Measurements from ENCODE around the gene TTBK1.

TTBK1 gene

DNA sequence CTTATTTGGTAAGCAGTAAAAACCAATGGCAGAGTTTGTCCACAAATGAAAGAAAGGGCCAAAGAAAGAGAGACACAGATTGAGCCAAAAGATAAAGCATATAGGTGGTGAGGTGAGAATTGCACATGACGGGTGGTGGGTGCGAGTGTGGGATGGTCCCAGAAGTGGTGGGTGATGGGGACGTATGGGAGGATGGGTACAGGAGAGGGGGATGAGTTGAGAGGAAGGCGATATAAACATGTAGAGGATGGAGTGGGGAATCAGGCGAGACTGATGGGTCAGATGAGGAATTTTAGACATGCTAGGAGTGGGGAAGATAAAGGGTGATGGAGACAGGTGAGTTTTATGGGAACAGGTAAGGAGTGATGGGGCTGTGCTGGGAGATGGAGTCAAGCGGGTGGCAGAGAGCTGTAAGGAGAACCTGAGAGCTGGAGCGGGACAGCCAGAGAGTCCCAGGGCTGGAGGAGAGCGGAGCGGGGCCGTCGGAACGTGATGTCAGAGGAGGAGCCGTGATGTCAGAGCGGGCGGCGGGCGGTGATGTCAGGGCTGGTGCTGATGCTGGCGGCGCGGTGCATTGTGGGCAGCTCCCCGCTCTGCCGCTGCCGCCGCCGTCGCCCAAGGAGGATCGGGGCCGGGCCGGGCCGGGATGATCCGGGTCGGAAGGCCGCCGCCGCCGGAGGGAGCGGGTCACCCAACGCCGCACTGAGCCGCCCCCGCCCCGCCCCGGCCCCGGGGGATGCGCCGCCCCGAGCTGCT lies at the start of gene TTBK1:
Gene TTBK1, plus strand, starts transcription at position 574 of the 756 bp plus-strand sequence. CDS start 3,180 bp downstream, outside the sequence.
- no peak for DNase-seq (ENCODE audit: low read depth in 2 of 2, low spot score in 1 of 2)

DNA sequence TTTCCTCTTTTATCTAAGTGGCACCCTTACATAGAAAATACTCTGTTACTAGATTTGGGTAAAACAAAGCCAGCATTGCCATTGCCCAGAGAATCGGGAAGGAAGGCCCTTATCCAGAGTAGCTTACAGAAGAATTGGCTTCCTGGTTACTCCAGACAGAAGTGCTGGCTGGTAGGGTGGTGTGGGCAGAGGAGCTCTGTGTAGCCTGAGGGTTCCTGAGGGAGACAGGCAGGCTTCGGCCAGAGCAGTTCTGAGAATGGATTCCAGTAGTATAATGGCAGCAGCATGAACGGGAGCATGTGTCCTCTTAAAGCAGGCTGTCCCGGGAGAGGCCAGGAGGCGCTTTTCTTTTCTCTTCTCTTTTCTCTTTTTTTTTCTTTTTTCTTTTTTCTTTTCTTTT lies 49.4 kb upstream of the TTBK1 start:
- DNase-seq (ENCODE audit: low read depth in 2 of 2, low spot score in 1 of 2) = no peak

DNA sequence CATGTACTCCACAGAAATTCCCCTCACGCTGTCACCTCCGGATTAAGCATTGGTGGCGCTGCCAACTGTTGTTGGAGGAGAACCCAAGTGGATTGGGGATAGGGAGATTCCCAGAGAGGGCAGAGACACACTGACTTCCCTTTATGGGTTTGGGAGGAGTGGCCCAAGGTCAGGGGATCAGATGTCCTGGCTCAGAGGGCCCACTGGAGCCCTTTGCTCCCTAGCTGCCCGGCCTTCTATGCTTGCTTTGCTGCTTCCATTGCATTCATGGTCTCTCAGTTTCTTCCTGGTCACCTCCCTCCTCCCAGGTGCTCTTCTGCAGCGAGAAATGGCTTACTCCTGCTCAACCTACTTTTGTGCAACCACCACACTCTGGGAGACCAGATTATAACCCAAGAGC lies 46.9 kb upstream of the TTBK1 start:
- no peak for DNase-seq (ENCODE audit: low read depth in 2 of 2, low spot score in 1 of 2)

DNA sequence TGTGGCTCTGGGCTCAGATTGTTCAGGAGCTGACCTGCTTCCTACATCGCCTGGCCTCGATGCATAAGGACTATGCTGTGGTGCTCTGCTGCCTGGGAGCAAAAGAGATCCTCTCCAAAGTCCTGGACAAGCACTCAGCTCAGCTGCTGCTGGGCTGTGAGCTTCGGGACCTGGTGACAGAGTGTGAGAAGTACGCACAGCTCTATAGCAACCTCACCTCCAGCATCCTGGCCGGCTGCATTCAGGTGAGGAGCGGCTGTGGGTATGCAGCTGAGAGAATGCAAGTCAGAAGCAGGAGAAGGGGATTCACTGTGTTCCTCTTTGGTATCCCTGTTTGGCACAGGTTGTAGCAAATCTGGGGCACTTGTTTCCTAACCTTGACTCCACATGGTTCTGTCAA lies 43.4 kb upstream of the TTBK1 start:
- DNase-seq (ENCODE audit: low read depth in 2 of 2, low spot score in 1 of 2) = no peak

DNA sequence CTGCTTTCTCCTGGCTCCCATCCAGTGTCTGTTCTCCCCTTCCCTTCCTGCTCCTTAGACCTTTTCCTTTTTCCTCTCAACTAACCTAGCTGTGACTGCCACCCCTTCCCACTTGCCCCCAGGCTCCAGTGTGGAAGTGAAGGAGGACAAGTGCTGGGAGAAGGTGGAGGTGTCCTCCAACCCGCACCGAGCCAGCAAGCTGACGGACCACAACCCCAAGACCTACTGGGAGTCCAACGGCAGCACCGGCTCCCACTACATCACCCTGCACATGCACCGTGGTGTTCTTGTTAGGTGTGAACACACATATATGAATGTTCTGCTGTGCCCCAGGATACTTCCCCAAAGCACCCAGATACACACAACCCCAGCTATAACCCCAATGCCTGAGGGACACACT lies 42.7 kb upstream of the TTBK1 start:
- DNase-seq (ENCODE audit: low read depth in 2 of 2, low spot score in 1 of 2) = no peak

DNA sequence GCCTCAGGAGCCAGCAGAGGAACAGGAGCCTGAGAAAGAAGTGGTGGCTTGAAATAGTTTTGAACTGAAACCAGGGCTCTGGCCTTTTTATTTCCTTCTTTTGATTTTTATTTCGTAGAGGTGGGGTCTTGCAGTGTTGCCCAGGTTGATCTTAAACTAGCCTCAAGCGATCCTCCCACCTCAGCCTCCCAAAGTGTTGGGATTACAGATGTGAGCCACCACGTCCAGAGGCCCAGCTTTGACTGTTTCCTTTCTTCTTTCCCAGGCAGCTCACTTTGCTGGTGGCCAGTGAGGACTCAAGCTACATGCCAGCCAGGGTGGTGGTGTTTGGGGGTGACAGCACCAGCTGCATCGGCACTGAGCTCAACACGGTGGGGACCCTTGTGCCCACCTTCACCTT lies 40.8 kb upstream of the TTBK1 start:
- DNase-seq (ENCODE audit: low read depth in 2 of 2, low spot score in 1 of 2) = no peak

DNA sequence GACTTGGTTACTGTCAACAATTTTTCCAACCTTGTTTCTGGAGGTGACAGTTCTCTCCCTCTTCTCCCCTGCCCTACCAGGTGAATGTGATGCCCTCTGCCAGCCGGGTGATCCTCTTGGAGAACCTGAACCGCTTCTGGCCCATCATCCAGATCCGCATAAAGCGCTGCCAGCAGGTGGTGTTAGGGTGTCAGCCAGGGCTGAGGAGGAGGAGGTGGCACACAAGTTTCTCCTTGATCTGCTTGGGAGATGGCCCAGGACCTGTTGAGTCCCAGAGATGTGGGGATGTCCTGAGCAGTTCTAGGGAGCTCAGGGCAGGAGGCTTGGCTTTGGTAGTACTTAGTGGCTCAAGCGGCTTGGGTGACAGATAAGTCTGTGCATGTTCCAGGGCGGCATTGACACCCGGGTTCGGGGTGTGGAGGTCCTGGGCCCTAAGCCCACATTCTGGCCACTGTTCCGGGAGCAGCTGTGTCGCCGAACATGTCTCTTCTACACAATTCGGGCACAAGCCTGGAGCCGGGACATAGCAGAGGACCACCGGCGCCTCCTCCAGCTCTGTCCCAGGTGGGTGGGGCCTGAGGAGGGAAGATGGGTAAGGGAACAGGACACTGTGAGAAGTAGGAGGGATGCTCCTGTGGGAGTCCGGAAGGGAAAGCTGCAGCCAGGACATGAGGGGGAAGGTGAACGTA lies 40.1 kb upstream of the TTBK1 start:
- no peak for DNase-seq (ENCODE audit: low read depth in 2 of 2, low spot score in 1 of 2)

DNA sequence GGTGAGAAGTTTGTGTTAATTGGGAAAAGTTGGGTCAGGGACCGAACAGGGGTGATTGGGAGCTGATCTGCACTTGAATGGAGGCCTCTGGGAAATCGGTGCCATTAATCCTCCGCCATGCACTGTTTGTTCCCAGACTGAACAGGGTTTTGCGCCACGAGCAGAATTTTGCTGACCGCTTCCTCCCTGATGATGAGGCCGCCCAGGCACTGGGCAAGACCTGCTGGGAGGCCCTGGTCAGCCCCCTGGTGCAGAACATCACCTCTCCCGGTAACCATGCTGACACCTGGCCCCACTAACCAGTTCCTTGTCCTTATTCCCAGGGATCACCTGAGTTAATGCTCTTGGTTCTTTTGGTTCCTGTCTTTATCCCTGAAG lies 39.6 kb upstream of the TTBK1 start:
- no peak for DNase-seq (ENCODE audit: low read depth in 2 of 2, low spot score in 1 of 2)

DNA sequence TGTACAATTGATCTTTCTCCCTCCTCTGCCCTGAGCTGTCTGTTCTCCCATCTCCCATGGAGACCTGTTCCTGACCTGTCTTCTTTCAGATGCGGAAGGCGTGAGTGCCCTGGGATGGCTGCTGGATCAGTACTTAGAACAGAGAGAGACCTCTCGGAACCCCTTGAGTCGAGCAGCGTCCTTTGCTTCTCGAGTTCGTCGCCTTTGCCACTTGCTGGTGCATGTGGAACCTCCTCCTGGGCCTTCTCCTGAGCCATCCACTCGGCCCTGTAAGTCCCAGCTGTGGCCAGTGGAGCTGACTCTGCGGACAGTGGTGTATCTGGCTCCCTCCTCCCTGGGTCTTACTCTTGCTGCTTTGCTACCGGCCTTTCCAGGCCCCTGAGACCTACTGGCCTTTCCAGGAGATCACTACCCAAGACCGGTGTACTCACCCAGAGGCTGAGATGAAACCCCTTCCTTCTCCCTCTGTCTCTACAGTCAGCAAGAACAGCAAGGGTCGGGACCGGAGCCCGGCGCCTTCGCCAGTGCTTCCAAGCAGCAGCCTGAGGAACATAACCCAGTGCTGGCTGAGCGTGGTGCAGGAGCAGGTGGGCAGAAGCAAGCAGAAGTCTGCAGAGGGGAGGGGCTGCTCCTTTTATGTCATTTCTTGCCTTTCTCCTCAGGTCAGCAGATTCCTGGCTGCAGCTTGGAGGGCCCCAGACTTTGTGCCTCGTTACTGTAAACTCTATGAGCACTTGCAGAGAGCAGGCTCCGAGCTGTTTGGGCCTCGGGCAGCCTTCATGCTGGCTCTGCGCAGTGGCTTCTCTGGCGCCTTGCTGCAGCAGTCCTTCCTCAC lies 38.8 kb upstream of the TTBK1 start:
- DNase-seq (ENCODE audit: low read depth in 2 of 2, low spot score in 1 of 2) = no peak

DNA sequence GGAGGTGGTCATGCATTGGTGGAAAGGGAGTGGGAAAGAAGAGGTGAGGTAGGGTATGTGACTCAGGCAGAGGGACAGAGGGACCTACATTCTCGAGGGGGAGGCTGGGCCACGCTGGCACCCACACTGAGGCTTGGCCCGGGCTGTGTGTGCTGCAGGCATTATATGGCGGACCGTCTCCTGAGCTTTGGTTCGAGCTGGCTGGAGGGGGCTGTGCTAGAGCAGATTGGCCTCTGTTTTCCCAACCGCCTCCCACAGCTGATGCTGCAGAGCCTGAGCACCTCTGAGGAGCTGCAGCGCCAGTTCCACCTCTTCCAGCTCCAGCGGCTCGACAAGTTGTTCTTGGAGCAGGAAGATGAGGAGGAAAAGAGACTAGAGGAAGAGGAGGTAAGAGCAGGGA lies 37.4 kb upstream of the TTBK1 start:
- no peak for DNase-seq (ENCODE audit: low read depth in 2 of 2, low spot score in 1 of 2)

DNA sequence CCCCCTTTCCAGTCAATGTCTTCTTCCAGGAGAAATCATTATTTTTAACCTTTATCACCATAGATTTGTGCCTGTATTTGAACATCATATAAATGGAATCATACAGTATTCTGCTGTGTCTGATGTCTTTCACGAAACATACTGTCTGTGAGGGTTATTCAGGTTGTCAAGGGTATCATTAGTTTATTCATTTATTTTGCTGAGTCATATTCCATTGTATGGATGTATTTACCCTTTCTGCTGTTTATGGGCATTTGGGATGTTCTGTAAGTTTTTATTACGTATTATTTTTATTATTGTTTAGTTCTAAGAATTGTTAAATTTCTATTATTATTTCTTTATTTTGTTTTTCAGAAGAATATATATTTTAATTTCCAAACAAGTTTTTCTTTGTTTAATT lies 36.0 kb upstream of the TTBK1 start:
- DNase-seq (ENCODE audit: low read depth in 2 of 2, low spot score in 1 of 2) = no peak

DNA sequence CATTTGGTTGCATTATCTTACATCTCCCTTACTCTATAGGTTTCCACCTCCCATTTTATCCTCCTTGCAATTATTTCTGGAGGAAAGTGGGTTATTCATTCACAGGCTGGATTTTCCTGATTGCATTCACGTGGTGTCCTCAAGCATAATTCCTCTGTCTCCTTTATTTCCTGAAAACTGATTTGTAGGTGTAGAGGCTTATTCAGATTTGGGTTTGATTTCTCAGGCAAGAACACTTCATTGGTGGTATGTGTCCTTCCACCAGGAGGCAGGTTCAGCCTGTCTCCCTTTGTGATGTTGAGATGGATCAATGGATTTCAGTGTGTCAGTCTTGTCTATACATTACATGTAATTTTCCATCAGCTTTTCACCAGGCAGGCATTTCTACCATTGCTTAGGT lies 31.3 kb upstream of the TTBK1 start:
- no peak for DNase-seq (ENCODE audit: low read depth in 2 of 2, low spot score in 1 of 2)

DNA sequence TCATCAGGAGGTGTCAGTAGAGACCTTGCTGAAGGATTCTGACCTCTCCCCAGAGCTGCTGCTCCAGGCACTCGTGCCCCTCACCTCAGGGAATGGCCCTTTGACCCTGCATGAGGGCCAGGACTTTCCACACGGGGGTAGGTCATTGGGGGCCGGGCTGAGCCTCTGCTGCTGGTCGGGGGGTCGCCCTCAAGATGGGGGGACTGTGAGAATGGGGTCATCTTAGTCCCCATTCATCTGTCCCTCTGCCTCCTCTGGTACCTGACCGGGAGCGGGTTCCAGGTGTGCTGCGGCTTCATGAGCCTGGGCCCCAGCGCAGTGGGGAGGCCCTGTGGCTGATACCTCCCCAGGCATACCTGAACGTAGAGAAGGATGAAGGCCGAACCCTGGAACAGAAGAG lies 29.9 kb upstream of the TTBK1 start:
- no peak for DNase-seq (ENCODE audit: low read depth in 2 of 2, low spot score in 1 of 2)

DNA sequence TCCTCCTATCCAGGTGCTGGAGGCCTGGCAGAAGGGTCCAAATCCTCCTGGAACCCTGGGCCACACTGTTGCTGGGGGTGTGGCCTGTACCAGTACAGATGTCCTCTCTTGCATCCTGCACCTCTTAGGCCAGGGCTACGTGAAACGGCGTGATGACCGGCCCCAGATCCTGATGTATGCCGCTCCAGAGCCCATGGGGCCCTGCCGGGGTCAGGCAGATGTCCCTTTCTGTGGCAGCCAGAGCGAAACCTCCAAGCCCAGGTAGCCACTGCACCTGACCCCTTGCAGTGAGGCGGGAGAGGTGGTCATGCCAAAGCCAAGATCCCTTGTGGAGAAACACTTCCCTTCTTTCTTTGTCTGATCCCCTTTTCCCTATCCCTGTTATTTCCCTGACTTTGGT lies 28.2 kb upstream of the TTBK1 start:
- DNase-seq (ENCODE audit: low read depth in 2 of 2, low spot score in 1 of 2) = no peak

DNA sequence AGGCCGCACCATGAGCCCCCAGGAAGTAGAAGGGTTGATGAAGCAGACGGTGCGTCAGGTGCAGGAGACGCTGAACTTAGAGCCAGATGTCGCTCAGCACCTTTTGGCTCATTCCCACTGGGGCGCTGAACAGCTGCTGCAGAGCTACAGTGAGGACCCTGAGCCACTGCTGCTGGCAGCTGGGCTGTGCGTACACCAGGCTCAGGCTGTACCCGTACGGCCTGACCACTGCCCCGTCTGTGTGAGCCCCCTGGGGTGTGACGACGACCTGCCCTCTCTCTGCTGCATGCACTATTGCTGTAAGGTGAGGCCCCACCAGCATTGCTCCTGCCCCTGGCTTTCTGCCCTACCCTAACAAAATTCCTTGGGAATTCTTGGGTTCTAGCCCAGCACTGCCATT lies 27.1 kb upstream of the TTBK1 start:
- DNase-seq (ENCODE audit: low read depth in 2 of 2, low spot score in 1 of 2) = no peak

DNA sequence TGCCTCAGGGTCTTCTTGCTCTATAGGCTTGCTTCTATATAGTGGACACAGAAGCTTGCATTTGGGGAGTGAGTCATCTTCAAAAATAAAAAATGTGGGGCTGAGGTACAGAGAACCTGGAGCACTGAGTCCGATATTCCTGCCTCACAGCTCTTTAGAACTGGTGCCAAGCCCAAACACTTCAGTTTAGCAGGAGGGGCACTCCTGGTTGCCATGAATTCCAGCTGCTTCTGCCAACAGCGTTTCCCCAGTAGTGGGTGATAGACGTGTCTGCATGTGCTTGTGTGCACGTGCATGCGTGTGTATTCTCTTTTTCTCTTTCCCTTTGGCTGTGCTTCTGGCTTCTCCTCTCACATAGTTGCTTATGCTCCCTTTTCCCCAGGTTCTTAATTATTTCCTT lies 25.9 kb upstream of the TTBK1 start:
- no peak for DNase-seq (ENCODE audit: low read depth in 2 of 2, low spot score in 1 of 2)

DNA sequence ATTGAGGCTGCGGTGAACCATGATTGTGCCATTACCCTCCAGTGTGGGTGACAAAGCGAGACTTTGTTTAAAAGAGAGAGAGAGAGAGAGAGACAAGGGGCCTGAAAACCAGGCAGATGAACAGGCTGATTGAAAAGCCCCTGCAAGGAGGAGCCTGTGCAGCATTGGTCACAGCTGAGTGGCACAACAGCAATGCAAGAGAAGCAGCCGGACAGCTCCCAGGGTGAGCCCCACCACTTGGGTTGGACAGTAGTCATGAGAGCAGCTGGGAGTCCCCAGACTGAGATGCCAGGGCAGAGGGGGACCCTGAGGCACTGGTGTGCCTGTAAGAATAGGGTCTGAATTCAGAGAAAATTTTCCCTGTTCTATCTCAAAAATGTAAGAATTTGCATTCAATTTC lies 24.2 kb upstream of the TTBK1 start:
- DNase-seq (ENCODE audit: low read depth in 2 of 2, low spot score in 1 of 2) = no peak

DNA sequence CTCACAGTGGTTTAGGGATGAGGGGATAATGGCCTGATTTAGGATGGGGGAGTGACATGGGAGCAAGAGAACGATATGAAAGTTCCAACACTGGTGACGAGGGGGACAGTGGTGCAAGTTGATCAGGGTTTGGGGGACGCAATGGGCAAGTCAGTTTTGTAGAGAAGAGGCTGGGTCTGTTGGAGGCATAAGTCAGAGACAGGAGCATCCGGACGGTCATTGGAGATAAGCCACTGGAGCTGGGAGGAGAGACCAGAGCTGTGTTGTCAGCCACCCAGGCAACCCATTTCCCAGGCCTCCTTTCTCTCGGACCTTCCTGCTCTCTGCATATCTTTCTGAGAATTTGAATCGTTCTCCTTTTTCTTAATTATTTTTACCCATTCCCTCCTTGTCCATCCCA lies 23.5 kb upstream of the TTBK1 start:
- DNase-seq (ENCODE audit: low read depth in 2 of 2, low spot score in 1 of 2) = no peak

DNA sequence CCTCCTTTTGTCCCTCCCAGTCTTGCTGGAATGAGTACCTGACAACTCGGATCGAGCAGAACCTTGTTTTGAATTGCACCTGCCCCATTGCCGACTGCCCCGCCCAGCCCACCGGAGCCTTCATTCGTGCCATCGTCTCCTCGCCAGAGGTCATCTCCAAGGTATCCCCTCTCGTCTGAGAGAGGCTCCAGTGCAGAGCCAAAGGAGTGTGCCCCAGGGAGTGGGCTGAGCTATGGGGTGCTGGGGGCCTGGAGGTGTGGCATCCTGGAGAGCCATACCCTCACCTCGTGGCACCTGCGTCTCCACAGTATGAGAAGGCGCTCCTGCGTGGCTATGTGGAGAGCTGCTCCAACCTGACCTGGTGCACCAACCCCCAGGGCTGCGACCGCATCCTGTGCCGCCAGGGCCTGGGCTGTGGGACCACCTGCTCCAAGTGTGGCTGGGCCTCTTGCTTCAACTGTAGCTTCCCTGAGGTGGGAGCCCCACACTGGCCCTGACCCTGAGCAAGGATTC lies 22.8 kb upstream of the TTBK1 start:
- DNase-seq (ENCODE audit: low read depth in 2 of 2, low spot score in 1 of 2) = no peak

DNA sequence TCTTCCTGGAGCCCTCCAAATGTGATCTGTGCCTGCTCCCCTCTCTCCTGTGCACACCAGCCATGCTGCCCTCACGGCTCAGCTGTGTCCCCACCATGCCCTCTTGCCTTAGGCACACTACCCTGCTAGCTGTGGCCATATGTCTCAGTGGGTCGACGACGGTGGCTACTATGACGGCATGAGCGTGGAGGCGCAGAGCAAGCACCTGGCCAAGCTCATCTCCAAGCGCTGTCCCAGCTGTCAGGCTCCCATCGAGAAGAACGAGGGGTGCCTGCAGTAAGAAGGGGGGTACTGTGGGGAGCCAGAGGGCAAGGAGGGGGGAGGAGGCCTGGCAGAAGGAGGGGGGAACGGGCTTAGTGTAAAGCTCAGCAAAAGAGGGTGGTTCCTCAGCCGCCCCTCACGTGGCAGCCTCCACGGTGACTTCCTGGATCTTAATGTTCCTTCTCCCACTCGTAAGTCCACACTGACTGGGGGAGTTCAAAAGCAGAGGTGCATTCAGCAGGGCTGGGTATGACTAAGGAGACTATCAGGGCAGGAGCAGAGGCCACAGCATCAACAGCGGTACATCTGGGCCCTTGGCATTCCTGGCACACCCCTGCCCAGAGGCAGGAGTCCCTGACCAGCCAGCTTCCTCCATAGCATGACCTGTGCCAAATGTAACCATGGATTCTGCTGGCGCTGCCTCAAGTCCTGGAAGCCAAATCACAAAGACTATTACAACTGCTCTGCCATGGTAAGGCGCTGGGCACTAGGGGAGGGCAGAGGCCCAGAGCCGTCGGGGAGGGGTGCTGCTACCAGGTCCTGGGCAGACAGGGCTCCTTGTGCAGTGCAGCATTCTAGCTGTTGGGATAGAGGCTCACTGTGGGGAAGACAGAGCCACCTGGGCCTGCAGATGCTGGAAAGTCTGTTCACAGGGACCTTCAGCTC lies 22.0 kb upstream of the TTBK1 start:
- no peak for DNase-seq (ENCODE audit: low read depth in 2 of 2, low spot score in 1 of 2)
